HG02763 (cell line): ENCODE results near the gene PTK7.
"Not testable (repeated sequence)": the region's sequence is repeated elsewhere in the genome, so short reads cannot be mapped to it uniquely, and the experiment has no call there.

ENCODE experiments used
- ATAC-seq: cut with Tn5 transposase; IDR thresholded peaks from one replicate; pipeline ENCODE4 v1.9.1; 2021; ENCODE audit warnings: mild to moderate bottlenecking, moderate library complexity; ENCODE audit not compliant: unreplicated experiment

PTK7 gene

GRCh38 chr6:43113431-43114260, 37.5 kb downstream of the PTK7 start:
- no peak for ATAC-seq

DNA sequence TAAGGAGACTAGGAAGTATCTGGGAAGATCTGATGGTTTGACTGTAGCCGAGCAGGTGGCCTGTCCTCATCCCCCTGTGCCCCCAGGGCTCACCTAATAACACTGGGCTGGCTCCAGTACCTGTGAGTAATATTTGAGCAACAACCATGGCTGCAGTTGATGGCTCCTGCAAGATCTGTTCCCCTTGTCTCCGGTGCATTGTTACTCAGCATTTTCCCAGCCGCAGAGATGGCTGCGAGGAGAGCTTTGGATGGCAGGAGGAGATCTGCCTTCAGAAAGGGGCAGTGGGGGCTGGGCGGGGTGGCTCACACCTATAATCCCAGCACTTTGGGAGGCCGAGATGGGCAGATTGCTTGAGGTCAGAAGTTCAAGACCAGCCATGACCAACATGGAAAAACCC, 39.3 kb downstream of the PTK7 start:
- no peak for ATAC-seq

DNA sequence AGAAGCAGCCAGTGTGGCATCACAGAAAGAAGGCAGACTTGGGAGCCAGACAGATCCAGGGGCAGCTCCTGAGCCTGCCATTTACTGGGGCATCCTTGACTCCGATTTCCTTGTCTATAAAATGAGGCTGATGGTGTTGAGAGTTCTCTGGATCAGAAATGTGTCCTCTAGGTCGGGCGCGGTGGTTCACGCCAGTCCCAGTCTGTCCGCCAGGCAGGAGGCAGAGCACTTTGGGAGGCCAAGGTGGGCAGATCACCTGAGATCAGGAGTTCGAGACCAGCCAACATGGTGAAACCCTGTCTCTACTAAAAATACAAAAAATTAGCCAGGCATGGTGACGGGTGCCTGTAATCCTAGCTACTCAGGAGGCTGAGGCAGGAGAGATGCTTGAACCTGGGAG, 41.4 kb downstream of the PTK7 start:
- ATAC-seq = not testable (repeated sequence)

GRCh38 chr6:43119482-43119881, 43.4 kb downstream of the PTK7 start:
- ATAC-seq = no peak

- no peak for ATAC-seq
These were observed 44.1 kb downstream of the PTK7 start for GRCh38 chr6:43120101-43120763.

GRCh38 chr6:43120944-43121913, 45.1 kb downstream of the PTK7 start:
- no peak for ATAC-seq

DNA sequence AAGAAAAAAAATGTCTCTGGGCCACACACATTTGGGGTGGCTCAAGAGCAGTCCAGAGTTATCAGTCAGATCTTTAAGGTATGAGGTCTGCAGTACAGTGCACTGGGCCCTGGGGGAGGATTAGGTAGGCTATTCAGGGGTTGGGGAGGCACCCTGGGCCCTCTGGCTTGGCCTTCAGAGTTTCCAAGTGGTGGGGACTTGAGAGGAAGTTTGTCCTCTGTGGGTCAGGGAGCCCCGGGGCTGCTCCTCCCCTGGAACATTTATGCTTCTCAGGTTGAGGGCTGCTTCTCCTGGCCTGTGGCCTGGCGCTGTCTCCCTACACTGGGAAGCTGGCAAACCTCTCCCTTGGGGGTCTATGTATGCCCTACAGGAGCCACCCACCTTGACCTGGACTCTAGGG, 46.0 kb downstream of the PTK7 start:
- ATAC-seq = no peak

GRCh38 chr6:43123461-43124314, 47.6 kb downstream of the PTK7 start:
- no peak for ATAC-seq

GRCh38 chr6:43124481-43124880, 48.4 kb downstream of the PTK7 start:
- no peak for ATAC-seq

GRCh38 chr6:43125119-43125518, 49.0 kb downstream of the PTK7 start:
- no peak for ATAC-seq

- ATAC-seq = no peak
These were observed 49.4 kb downstream of the PTK7 start for GRCh38 chr6:43125555-43125954.

DNA sequence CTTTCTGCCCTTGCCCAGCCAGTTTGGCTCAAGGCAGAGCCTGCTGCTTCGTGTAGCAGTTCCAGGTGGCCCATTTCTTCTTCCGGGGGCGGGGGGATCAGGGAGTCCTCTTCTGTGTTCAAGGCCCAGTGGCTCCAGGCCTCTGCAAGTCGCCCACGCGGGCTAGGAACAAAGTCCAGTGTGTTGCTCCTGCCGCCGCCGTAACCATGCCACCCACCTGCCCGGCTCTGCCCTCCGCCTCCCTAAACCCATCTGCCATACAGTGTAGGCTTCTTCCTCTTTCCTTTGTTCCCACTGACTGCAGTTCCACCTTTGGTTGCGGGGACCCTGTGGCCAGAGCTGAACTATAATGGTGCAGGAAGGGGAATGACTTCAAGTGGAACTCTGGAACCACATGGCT, 51.1 kb downstream of the PTK7 start:
- no peak for ATAC-seq

- no peak for ATAC-seq
These were observed 51.8 kb downstream of the PTK7 start for GRCh38 chr6:43127877-43128276.

DNA sequence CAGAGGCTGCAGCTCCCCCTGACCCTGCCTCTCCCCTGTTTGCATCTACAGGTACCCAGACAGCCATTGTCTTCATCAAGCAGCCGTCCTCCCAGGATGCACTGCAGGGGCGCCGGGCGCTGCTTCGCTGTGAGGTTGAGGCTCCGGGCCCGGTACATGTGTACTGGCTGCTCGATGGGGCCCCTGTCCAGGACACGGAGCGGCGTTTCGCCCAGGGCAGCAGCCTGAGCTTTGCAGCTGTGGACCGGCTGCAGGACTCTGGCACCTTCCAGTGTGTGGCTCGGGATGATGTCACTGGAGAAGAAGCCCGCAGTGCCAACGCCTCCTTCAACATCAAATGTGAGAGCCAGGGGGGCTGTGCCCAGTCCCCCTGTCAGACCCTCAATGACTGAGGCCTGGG, 52.8 kb downstream of the PTK7 start:
- ATAC-seq = no peak

DNA sequence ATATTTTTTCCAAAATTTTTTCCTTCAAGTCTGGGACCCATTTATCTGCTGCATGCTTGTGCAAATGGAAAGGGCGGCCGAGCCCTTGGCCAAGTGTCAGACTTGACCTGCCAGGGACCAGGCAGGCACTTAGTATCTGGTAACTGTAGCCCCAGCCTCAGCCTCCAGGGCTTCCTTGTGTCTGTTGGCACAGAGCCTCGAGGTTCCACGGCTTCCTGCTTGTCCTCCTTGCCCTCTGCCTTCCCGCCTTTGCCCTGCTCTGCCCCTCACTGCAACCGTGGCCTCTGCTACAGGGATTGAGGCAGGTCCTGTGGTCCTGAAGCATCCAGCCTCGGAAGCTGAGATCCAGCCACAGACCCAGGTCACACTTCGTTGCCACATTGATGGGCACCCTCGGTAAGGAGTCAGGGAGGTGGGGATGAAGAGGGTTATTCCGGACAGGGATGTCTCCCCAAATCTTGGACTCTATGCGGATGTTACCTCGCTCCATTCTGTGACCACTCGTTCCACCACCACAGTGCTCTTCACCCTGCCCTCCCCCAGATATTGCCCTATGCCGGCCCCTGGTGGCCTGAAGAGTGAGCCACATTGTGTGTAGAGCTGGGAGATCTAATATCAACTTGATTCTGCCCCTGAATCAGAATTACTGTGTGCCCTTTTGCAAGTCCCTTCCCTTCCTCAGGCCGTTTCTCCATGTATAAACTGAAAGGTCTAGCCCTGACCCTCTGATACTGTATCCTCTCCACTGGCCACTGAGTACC, 53.5 kb downstream of the PTK7 start:
- ATAC-seq = no peak

DNA sequence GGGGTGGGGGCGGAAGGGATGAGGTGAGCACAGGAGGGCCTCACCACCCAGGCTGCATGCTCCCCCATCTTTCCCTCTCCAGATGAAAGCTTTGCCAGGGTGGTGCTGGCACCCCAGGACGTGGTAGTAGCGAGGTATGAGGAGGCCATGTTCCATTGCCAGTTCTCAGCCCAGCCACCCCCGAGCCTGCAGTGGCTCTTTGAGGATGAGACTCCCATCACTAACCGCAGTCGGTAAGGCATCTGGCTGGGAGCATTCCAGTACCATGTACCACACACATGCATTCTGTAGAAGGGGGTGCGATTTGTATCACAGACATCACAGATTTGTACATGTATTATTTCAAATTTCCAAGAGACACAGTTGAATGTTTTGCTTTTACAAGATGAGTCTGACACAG, 54.3 kb downstream of the PTK7 start:
- ATAC-seq = no peak

DNA sequence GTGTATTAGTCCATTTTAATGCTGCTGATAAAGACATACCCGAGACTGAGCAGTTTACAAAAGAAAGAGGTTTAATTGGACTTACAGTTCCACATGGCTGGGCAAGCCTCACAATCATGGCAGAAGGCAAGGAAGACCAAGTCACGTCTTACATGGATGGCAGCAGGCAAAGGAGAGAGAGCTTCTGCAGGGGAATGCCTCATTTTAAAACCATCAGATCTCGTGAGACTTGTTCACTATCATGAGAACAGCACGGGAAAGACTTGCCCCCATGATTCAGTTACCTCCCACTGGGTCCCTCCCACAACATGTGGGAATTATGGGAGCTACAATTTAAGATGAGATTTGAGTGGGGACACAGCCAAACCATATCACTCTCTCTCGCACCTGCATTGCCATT, 55.3 kb downstream of the PTK7 start:
- ATAC-seq = not testable (repeated sequence)

DNA sequence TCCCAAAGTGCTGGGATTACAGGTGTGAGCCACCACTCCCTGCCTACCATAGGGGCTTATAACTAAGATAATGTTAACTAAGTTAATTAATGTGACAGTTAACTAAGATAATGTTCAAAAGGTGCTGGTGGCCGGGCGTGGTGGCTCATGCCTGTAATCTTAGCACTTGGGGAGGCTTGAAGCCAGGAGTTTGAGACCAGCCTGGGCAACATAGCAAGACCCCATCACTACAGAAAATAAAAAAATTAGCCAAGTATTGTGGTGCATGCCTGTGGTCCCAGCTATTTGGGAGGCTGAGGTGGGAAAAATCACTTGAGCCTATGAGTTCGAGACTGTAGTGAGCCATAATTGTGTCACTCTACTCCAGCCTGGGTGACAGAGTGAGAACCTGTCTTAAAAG, 62.2 kb downstream of the PTK7 start:
- no peak for ATAC-seq

- ATAC-seq = not testable (repeated sequence)
These were observed 63.9 kb downstream of the PTK7 start for GRCh38 chr6:43139973-43140372.

DNA sequence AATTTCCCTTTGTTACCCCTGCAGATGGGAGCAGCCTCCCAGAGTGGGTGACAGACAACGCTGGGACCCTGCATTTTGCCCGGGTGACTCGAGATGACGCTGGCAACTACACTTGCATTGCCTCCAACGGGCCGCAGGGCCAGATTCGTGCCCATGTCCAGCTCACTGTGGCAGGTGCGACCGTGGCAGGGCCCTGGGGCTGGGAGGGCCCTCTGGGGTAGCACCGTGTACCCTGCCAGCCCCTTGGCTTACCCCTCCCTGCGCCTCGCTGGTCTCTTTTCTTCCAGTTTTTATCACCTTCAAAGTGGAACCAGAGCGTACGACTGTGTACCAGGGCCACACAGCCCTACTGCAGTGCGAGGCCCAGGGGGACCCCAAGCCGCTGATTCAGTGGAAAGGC, 65.5 kb downstream of the PTK7 start:
- no peak for ATAC-seq
